Measurements from ENCODE around the gene LMAN2L. TPM values are rescaled to one million over a fixed set of nuclear protein-coding genes. Genes with fewer than 3 reads are reported as not detected.
"Not testable (repeated sequence)": the region's sequence is repeated elsewhere in the genome, so short reads cannot be mapped to it uniquely, and the experiment has no call there.

Gene LMAN2L
- total RNA-seq, 1 donor from 2014 or later = 17.0 TPM

GRCh38 chr2:96690306-96691021, 49.4 kb downstream of the LMAN2L start:
- intact Hi-C loops (cut with DNase I) = no loop called here
- DNase-seq (ENCODE audit: low spot score) = no peak

GRCh38 chr2:96689431-96689991, 50.4 kb downstream of the LMAN2L start:
- DNase-seq (ENCODE audit: low spot score) = no peak
- intact Hi-C loops (cut with DNase I) = no loop called here

GRCh38 chr2:96688649-96689430, 51.0 kb downstream of the LMAN2L start:
- intact Hi-C loops (cut with DNase I) = no loop called here
- DNase-seq (ENCODE audit: low spot score) = no peak

- DNase-seq (ENCODE audit: low spot score) = peak; percentile 46
- intact Hi-C loops (cut with DNase I) = no loop called here
These were observed 51.9 kb downstream of the LMAN2L start for GRCh38 chr2:96687711-96688640.

GRCh38 chr2:96687266-96687665, 52.6 kb downstream of the LMAN2L start:
- intact Hi-C loops (cut with DNase I) = no loop called here
- peak; percentile 29 for DNase-seq (ENCODE audit: low spot score)

- DNase-seq (ENCODE audit: low spot score) = peak; percentile 77
- intact Hi-C loops (cut with DNase I) = no loop called here
These were observed 54.0 kb downstream of the LMAN2L start for GRCh38 chr2:96685577-96686459.

GRCh38 chr2:96684883-96685576, 54.8 kb downstream of the LMAN2L start:
- intact Hi-C loops (cut with DNase I) = no loop called here
- DNase-seq (ENCODE audit: low spot score) = peak; percentile 55

- DNase-seq (ENCODE audit: low spot score) = no peak
- intact Hi-C loops (cut with DNase I) = no loop called here
These were observed 55.7 kb downstream of the LMAN2L start for GRCh38 chr2:96683972-96684820.

- intact Hi-C loops (cut with DNase I) = no loop called here
- no peak for DNase-seq (ENCODE audit: low spot score)
These were observed 56.6 kb downstream of the LMAN2L start for GRCh38 chr2:96683307-96683706.

GRCh38 chr2:96681540-96681939, 58.3 kb downstream of the LMAN2L start:
- DNase-seq (ENCODE audit: low spot score) = no peak
- intact Hi-C loops (cut with DNase I) = no loop called here

GRCh38 chr2:96680561-96681141, 59.2 kb downstream of the LMAN2L start:
- no peak for DNase-seq (ENCODE audit: low spot score)
- intact Hi-C loops (cut with DNase I) = no loop called here

- DNase-seq (ENCODE audit: low spot score) = peak; percentile 43
These were observed 60.0 kb downstream of the LMAN2L start for GRCh38 chr2:96679848-96680247.

GRCh38 chr2:96669539-96670215, 70.2 kb downstream of the LMAN2L start:
- no peak for DNase-seq (ENCODE audit: low spot score)
- intact Hi-C loops (cut with DNase I) = no loop called here

More at GRCh38 chr2:96679848-96680247, 60.0 kb downstream of the LMAN2L start:
- intact Hi-C loops (cut with DNase I) = no loop called here

- intact Hi-C loops (cut with DNase I) = no loop called here
- peak; percentile 58 for DNase-seq (ENCODE audit: low spot score)
These were observed 71.1 kb downstream of the LMAN2L start for GRCh38 chr2:96668771-96669170.

- intact Hi-C loops (cut with DNase I); DNase-seq (ENCODE audit: low spot score): not testable (repeated sequence)
These were observed 74.1 kb downstream of the LMAN2L start for GRCh38 chr2:96665717-96666116.

GRCh38 chr2:96665083-96665569, 74.7 kb downstream of the LMAN2L start:
- intact Hi-C loops (cut with DNase I) = no loop called here
- no peak for DNase-seq (ENCODE audit: low spot score)
